Transverse colon (tissue), 4 donors: Measurements from ENCODE around the gene MPIG6B.

Source experiments
- POLR2A ChIP-seq: fragments of 450-650 bp; IDR thresholded peaks from one replicate; pipeline ENCODE4 v1.6.1; 2016; ENCODE audit warnings: antibody characterized with exemption, mild to moderate bottlenecking, moderate library complexity
- POLR2AphosphoS5 ChIP-seq, 3 donors: sonication (generic); formaldehyde crosslinking; IDR thresholded peaks; one replicate each; pipeline ENCODE4 v1.6.1; 2016; ENCODE audit warnings: antibody characterized with exemption in 3 of 3
- TF ChIP-seq, protein P1 (sequence below), 5 experiments: fragments of 200-600 bp in 3 of 5; fragments of 450-650 bp in 2 of 5; sonication (generic) in 3 of 5; IDR thresholded peaks; 1 replicate in 2 of 5; 2 replicates in 3 of 5; pipeline ENCODE4 v1.5.1; 2016 to 2017; ENCODE audit warnings: antibody characterized with exemption in 5 of 5, inconsistent platforms in 3 of 5, mild to moderate bottlenecking in 2 of 5, moderate library complexity in 1 of 5

- TF ChIP-seq POLR2A (no peak), POLR2AphosphoS5 (IDR thresholded peaks at IDR 0.05) (no peak)
- TF ChIP-seq, protein P1, sequence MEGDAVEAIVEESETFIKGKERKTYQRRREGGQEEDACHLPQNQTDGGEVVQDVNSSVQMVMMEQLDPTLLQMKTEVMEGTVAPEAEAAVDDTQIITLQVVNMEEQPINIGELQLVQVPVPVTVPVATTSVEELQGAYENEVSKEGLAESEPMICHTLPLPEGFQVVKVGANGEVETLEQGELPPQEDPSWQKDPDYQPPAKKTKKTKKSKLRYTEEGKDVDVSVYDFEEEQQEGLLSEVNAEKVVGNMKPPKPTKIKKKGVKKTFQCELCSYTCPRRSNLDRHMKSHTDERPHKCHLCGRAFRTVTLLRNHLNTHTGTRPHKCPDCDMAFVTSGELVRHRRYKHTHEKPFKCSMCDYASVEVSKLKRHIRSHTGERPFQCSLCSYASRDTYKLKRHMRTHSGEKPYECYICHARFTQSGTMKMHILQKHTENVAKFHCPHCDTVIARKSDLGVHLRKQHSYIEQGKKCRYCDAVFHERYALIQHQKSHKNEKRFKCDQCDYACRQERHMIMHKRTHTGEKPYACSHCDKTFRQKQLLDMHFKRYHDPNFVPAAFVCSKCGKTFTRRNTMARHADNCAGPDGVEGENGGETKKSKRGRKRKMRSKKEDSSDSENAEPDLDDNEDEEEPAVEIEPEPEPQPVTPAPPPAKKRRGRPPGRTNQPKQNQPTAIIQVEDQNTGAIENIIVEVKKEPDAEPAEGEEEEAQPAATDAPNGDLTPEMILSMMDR (IDR thresholded peaks at IDR 0.05): no peak
These were observed at the start of gene MPIG6B for GRCh38 chr6:31723245-31723979.
